ENCODE results near the gene NFATC3. TPM values are rescaled to one million over a fixed set of nuclear protein-coding genes. Genes with fewer than 3 reads are reported as not detected.

NFATC3 gene
- total RNA-seq, 2 donors from 2014 or later, result 51.1 to 56.7 TPM

DNA sequence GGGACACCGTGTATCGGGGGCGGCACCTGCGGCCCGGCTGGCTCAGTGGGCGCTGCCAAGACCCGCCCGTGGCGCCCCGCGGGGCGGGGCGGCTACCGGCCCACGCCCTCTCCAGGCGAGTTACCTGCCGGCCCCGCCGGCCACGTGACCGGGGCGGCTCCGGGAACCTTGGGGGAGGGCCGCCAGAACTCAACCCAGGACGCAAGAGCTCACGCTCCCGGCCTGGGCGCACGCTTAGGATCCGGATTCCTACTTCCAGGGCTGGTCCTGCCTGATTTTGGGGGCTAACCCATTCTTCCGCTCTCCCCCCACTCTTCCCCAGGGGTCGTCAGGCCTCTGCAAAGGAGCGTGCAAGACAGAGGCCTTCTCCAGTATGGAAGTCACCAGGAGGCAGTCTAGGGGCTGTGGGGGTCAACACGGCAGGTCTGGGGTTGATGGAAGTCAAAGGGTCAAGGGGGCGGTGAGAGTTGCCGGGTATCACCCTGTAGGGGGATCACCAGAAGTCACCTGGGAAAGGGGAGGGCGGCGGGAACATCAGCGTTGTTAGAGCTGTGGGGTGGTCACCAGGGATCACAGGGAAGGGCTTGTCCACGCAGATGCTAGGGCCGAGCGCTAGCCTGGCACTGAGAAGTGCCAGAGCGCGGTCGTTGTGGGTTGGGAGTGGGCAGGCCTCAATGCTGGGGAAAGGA, 151.1 kb downstream of the NFATC3 start:
- Histone ChIP-seq H3K9me3 (no peaks in the 10 kb centered on the region), H3K4me3 (peak overlapping the region; percentile 80), H3K4me1 (ENCODE audit: control insufficient read depth in 1 of 2, low read depth in 2 of 2) (peaks cover 8 to 18% of the 10 kb centered on the region in 2 donors), H3K36me3 (no peaks in the 10 kb centered on the region), H3K27ac (peak overlapping the region in 1 of 2 donors; percentile 87), H3K27me3 (replicated peaks; ENCODE audit: insufficient read depth) (no peaks in the 10 kb centered on the region)
- ATAC-seq (ENCODE audit: insufficient number of reproducible peaks, low FRiP score, low read depth), result no peak
- DNase-seq (ENCODE audit: low spot score), result no peak
- no peak for TF ChIP-seq CTCF (IDR thresholded peaks at IDR 0.05)

- Histone ChIP-seq H3K9me3 (no peaks in the 10 kb centered on the region), H3K27ac (peak overlapping the region; percentile 76 to 87), H3K4me3 (peak overlapping the region; percentile 80), H3K27me3 (replicated peaks; ENCODE audit: insufficient read depth) (no peaks in the 10 kb centered on the region), H3K36me3 (no peaks in the 10 kb centered on the region), H3K4me1 (ENCODE audit: control insufficient read depth in 1 of 2, low read depth in 2 of 2) (peaks cover 8 to 18% of the 10 kb centered on the region in 2 donors)
- no peak for DNase-seq (ENCODE audit: low spot score)
- no peak for TF ChIP-seq CTCF (IDR thresholded peaks at IDR 0.05)
- ATAC-seq (ENCODE audit: insufficient number of reproducible peaks, low FRiP score, low read depth), result peak; percentile 8
Measured at GRCh38 chr16:68236826-68237242, 151.7 kb downstream of the NFATC3 start.

DNA sequence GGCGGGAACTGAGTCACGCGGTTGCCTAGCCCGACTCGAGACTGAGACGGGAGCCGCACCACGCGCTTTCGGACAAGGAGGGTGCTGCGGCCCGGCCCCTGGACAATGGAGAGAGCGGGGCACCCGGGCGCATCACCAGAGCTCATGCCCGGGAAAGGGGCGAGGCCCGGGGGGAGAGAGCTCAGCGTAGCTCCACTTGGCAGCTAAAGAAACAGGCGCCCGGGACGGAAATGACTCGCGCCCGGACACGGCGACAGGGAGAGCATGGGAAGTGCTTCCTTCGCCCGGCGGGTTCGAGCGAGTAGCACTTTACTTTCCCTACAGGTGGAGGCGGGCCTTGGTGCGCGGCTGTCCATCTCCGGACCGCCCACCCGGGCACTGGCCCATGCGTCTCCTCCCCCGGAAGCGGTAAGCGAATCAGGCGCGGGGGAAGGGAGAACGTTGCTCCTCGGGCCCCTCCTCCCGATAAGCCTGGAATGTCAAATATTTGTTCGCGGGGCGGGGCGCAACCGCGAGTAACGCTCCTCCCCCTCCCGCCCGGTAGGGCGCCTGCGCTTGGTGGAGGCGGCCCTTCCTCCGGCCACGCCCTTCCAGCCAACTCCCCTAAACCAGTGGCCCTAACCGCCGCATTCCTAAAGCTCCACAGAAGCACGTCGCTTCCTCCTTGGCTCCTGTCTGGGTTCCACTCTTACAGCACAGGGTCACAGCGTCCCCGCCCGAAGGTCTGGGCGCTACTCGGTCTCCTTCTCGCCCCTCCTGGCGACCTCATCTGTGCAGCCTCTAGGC, 152.3 kb downstream of the NFATC3 start:
- Histone ChIP-seq H3K9me3 (no peaks in the 10 kb centered on the region), H3K4me3 (peak overlapping the region; percentile 80), H3K36me3 (no peaks in the 10 kb centered on the region), H3K4me1 (ENCODE audit: control insufficient read depth in 1 of 2, low read depth in 2 of 2) (peaks cover 8 to 18% of the 10 kb centered on the region in 2 donors), H3K27ac (peak overlapping the region; percentile 82 to 87), H3K27me3 (replicated peaks; ENCODE audit: insufficient read depth) (no peaks in the 10 kb centered on the region)
- ATAC-seq (ENCODE audit: insufficient number of reproducible peaks, low FRiP score, low read depth) (peak; percentile 94), DNase-seq (ENCODE audit: low spot score) (peak; percentile 93)
- no peak for TF ChIP-seq CTCF (IDR thresholded peaks at IDR 0.05)

DNA sequence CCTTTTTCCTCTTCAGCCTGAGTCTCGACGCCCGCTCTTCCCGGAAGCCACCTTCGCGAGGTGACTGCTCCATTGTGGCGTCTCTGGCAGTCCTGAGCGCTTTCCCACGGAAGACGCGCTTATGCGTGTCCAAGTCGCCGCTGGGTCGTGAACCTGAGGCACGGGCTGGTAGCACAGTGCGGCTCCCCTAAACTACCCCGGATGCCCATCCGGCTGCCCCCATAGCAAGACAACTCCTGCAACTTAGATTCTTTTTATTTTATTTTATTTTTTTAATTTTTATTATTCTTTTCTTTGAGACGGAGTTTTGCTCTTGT, 152.8 kb downstream of the NFATC3 start:
- no peaks in the 10 kb centered on the region for H3K9me3 ChIP-seq
- no peaks in the 10 kb centered on the region for H3K27me3 ChIP-seq (replicated peaks; ENCODE audit: insufficient read depth)
- H3K27ac ChIP-seq, result peak overlapping the region; percentile 82 to 87
- H3K36me3 ChIP-seq, result no peaks in the 10 kb centered on the region
- no peak for TF ChIP-seq CTCF (IDR thresholded peaks at IDR 0.05)
- H3K4me1 ChIP-seq (ENCODE audit: control insufficient read depth in 1 of 2, low read depth in 2 of 2), result peaks cover 8 to 18% of the 10 kb centered on the region in 2 donors
- DNase-seq (ENCODE audit: low spot score), result no peak
- ATAC-seq (ENCODE audit: insufficient number of reproducible peaks, low FRiP score, low read depth), result no peak
- peak overlapping the region; percentile 80 for H3K4me3 ChIP-seq

GRCh38 chr16:68242085-68242484, 156.9 kb downstream of the NFATC3 start:
- Histone ChIP-seq H3K27ac (no peak overlapping the region), H3K36me3 (no peaks in the 10 kb centered on the region), H3K4me1 (ENCODE audit: control insufficient read depth in 1 of 2, low read depth in 2 of 2) (peaks cover 16 to 23% of the 10 kb centered on the region in 2 donors), H3K9me3 (no peaks in the 10 kb centered on the region), H3K4me3 (no peak overlapping the region), H3K27me3 (replicated peaks; ENCODE audit: insufficient read depth) (no peaks in the 10 kb centered on the region)
- no peak for TF ChIP-seq CTCF (IDR thresholded peaks at IDR 0.05)
- DNase-seq (ENCODE audit: low spot score), result no peak
- ATAC-seq (ENCODE audit: insufficient number of reproducible peaks, low FRiP score, low read depth), result no peak

All from thoracic aorta (tissue), 2 donors.